Osteocyte (in vitro differentiated cells): ENCODE results near the gene TAAR1. TPM values are rescaled to one million over a fixed set of nuclear protein-coding genes. Genes with fewer than 3 reads are reported as not detected.
"Not testable (repeated sequence)": the region's sequence is repeated elsewhere in the genome, so short reads cannot be mapped to it uniquely, and the experiment has no call there.

ENCODE experiments used
- DNase-seq: peaks from one replicate; pipeline ENCODE4 v3.0.0; 2021; ENCODE audit warnings: mixed read lengths; ENCODE audit not compliant: unreplicated experiment; ENCODE audit errors: extremely low spot score
- H3K27ac Mint-ChIP-seq: one replicate; pipeline ENCODE4 v1.8.0; 2021; ENCODE audit warnings: mild to moderate bottlenecking, mixed read lengths; ENCODE audit not compliant: unreplicated experiment
- H3K27me3 Mint-ChIP-seq: one replicate; pipeline ENCODE4 v1.8.0; 2021; ENCODE audit warnings: mixed read lengths; ENCODE audit not compliant: unreplicated experiment
- H3K36me3 Mint-ChIP-seq: one replicate; pipeline ENCODE4 v1.8.0; 2021; ENCODE audit warnings: mixed read lengths; ENCODE audit not compliant: unreplicated experiment
- H3K4me1 Mint-ChIP-seq: one replicate; pipeline ENCODE4 v1.8.0; 2021; ENCODE audit warnings: mixed read lengths; ENCODE audit not compliant: unreplicated experiment
- H3K4me3 Mint-ChIP-seq: one replicate; pipeline ENCODE4 v1.8.0; 2021; ENCODE audit warnings: mild to moderate bottlenecking, moderate library complexity, mixed read lengths; ENCODE audit not compliant: unreplicated experiment
- H3K9me3 Mint-ChIP-seq: one replicate; pipeline ENCODE4 v1.8.0; 2021; ENCODE audit warnings: mixed read lengths; ENCODE audit not compliant: unreplicated experiment
- total RNA-seq: library from RNA; stranded (reverse); gene quantifications from 2 replicates; pipeline ENCODE4 v1.2.1, GENCODE V29; 2021
- TF ChIP-seq, protein P1 (sequence below): fragments of 200-600 bp; sonication (generic); IDR thresholded peaks from 2 replicates; pipeline ENCODE4 v1.5.0; 2021; ENCODE audit warnings: antibody characterized with exemption, mild to moderate bottlenecking, moderate library complexity

Gene TAAR1
- total RNA-seq, 1 donor from 2014 or later = not detected

DNA sequence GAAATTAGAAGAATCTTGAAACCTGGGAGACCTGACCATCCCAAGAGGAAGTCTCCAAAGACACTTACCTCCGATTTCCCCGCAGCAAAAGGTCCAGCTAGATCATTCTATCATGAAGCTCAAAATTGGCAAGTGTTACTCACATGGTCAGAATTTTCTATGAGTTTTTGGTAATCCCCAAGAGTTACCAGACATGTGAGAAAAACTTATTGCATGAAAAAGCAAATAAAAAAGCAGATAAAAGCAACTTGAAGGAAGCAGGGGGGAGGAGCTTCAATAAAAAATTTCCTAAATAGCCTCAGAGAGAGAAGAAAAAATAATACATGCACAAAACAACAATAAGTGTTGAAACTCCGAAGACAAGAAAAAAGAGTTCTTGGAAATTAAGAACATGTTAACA lies 27.5 kb upstream of the TAAR1 start:
- Mint-ChIP-seq H3K4me3 (no peak overlapping the region), H3K27me3 (peaks cover 44% of the 10 kb centered on the region), H3K27ac (no peak overlapping the region), H3K4me1 (no peaks in the 10 kb centered on the region), H3K9me3 (peaks cover 3% of the 10 kb centered on the region), H3K36me3 (no peaks in the 10 kb centered on the region)
- TF ChIP-seq, protein P1, sequence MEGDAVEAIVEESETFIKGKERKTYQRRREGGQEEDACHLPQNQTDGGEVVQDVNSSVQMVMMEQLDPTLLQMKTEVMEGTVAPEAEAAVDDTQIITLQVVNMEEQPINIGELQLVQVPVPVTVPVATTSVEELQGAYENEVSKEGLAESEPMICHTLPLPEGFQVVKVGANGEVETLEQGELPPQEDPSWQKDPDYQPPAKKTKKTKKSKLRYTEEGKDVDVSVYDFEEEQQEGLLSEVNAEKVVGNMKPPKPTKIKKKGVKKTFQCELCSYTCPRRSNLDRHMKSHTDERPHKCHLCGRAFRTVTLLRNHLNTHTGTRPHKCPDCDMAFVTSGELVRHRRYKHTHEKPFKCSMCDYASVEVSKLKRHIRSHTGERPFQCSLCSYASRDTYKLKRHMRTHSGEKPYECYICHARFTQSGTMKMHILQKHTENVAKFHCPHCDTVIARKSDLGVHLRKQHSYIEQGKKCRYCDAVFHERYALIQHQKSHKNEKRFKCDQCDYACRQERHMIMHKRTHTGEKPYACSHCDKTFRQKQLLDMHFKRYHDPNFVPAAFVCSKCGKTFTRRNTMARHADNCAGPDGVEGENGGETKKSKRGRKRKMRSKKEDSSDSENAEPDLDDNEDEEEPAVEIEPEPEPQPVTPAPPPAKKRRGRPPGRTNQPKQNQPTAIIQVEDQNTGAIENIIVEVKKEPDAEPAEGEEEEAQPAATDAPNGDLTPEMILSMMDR = no peak
- DNase-seq = no peak

- Mint-ChIP-seq H3K4me3 (no peak overlapping the region), H3K4me1 (no peaks in the 10 kb centered on the region), H3K27ac (no peak overlapping the region), H3K9me3 (peaks cover 3% of the 10 kb centered on the region), H3K27me3 (peaks cover 33% of the 10 kb centered on the region), H3K36me3 (no peaks in the 10 kb centered on the region)
- TF ChIP-seq, protein P1 = no peak
- no peak for DNase-seq
These were observed 26.0 kb upstream of the TAAR1 start for GRCh38 chr6:132685009-132685408.

DNA sequence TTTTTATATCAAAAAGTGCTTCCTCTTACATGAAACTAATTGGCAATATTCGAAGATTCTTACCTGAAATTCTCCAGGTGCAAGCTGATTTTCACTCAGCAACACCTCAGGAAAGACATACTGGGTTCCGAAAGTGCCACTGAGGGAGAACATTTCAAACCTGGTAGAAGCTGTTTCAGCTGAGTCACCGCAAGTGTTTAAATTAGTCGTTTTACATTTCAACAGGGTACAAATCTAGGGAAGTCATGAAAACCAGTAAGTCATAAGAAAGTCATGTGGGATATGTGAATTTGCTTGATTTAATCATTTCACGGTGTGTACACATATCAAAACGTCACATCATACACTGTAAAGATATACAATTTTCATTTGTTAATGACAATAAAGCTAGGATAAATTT lies 25.3 kb upstream of the TAAR1 start:
- Mint-ChIP-seq H3K27me3 (peaks cover 25% of the 10 kb centered on the region), H3K27ac (no peak overlapping the region), H3K36me3 (no peaks in the 10 kb centered on the region), H3K4me3 (no peak overlapping the region), H3K4me1 (no peaks in the 10 kb centered on the region), H3K9me3 (peaks cover 3% of the 10 kb centered on the region)
- TF ChIP-seq, protein P1 = no peak
- DNase-seq = no peak

- Mint-ChIP-seq H3K36me3 (no peaks in the 10 kb centered on the region), H3K4me3 (no peak overlapping the region), H3K9me3 (peaks cover 3% of the 10 kb centered on the region), H3K27ac (no peak overlapping the region), H3K4me1 (no peaks in the 10 kb centered on the region), H3K27me3 (peaks cover 27% of the 10 kb centered on the region)
- no peak for DNase-seq
- TF ChIP-seq, protein P1 = no peak
These were observed 24.6 kb upstream of the TAAR1 start for GRCh38 chr6:132683543-132683942.

DNA sequence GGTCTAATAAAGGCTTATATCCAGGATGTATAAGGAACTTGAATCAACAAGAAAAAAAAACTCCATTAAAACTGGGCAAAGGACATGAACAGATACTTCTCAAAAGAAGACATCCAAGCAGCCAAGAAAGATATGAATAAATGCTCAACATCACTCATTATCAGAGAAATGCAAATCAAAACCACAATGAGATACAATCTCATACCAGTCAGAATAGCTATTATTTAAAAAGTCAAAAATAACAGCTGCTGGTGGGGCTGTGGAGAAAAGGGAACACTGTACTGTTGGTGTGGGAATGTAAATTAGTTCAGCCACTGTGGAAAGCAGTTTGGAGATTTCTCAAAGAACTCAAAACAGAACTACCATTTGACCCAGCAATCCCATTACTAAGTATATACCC lies 20.1 kb upstream of the TAAR1 start:
- H3K4me3 Mint-ChIP-seq, DNase-seq, H3K36me3 Mint-ChIP-seq, H3K4me1 Mint-ChIP-seq, H3K9me3 Mint-ChIP-seq, H3K27ac Mint-ChIP-seq: not testable (repeated sequence)
- H3K27me3 Mint-ChIP-seq = peaks cover 18% of the 10 kb centered on the region

GRCh38 chr6:132675749-132676148 lies 16.8 kb upstream of the TAAR1 start:
- Mint-ChIP-seq H3K27me3 (peaks cover 25% of the 10 kb centered on the region), H3K36me3 (no peaks in the 10 kb centered on the region), H3K4me1 (no peaks in the 10 kb centered on the region), H3K9me3 (no peaks in the 10 kb centered on the region), H3K27ac (no peak overlapping the region), H3K4me3 (no peak overlapping the region)
- TF ChIP-seq, protein P1 = no peak
- DNase-seq = no peak
